Neural cell (in vitro differentiated cells): Measurements from ENCODE around the gene TLE4. TPM values are rescaled to one million over a fixed set of nuclear protein-coding genes. Genes with fewer than 3 reads are reported as not detected.
"Not testable (repeated sequence)": the region's sequence is repeated elsewhere in the genome, so short reads cannot be mapped to it uniquely, and the experiment has no call there.

Experiments
- H2AFZ ChIP-seq: fragments of 200-600, 300-800 bp; sonication (generic), shearing (Covaris generic); 2 replicates; pipeline ENCODE4 v1.6.0; 2014; ENCODE audit warnings: low read depth, mild to moderate bottlenecking, antibody characterized with exemption, low read length, moderate library complexity
- H3F3A ChIP-seq: fragments of 200-600 bp; shearing (Covaris generic); 2 replicates; pipeline ENCODE4 v1.6.1; 2016; ENCODE audit warnings: mild to moderate bottlenecking, moderate library complexity, mixed read lengths, antibody characterized with exemption, low read length; ENCODE audit not compliant: insufficient read depth, poor library complexity, severe bottlenecking
- H3K27ac ChIP-seq: fragments of 200-600, 300-800 bp; sonication (generic), shearing (Covaris generic); 2 replicates; pipeline ENCODE4 v1.5.1; 2014; ENCODE audit warnings: mild to moderate bottlenecking, low read length, moderate library complexity
- H3K27me3 ChIP-seq: fragments of 300-800, 200-600 bp; sonication (generic), shearing (Covaris generic); 2 replicates; pipeline ENCODE4 v1.6.0; 2014; ENCODE audit warnings: mild to moderate bottlenecking, low read depth, low read length, moderate library complexity; ENCODE audit not compliant: insufficient read depth
- H3K36me3 ChIP-seq: fragments of 300-800, 200-600 bp; sonication (generic), shearing (Covaris generic); 2 replicates; pipeline ENCODE4 v1.5.1; 2014; ENCODE audit warnings: mild to moderate bottlenecking, antibody characterized with exemption, low read length, moderate library complexity; ENCODE audit not compliant: insufficient read depth
- H3K4me2 ChIP-seq: fragments of 300-800, 200-600 bp; sonication (generic), shearing (Covaris generic); 2 replicates; pipeline ENCODE4 v1.6.0; 2014; ENCODE audit warnings: mild to moderate bottlenecking, low read length
- H3K4me3 ChIP-seq: fragments of 300-800, 200-600 bp; sonication (generic), shearing (Covaris generic); 2 replicates; pipeline ENCODE4 v1.5.1; 2014; ENCODE audit warnings: mild to moderate bottlenecking, low read length, moderate library complexity
- H3K79me2 ChIP-seq: fragments of 200-600 bp; shearing (Covaris generic); replicated peaks from 2 replicates; pipeline ENCODE4 v1.6.0; 2014; ENCODE audit warnings: mild to moderate bottlenecking, low read length, moderate library complexity; ENCODE audit not compliant: insufficient read depth
- H3K9ac ChIP-seq: fragments of 300-800, 200-600 bp; sonication (generic), shearing (Covaris generic); 2 replicates; pipeline ENCODE4 v1.6.1; 2016; ENCODE audit warnings: mild to moderate bottlenecking, low read length, mixed read lengths
- H3K9me2 ChIP-seq: fragments of 200-600 bp; shearing (Covaris generic); 2 replicates; pipeline ENCODE4 v1.6.1; 2016; ENCODE audit warnings: mild to moderate bottlenecking, low read length, mixed read lengths; ENCODE audit not compliant: insufficient read depth
- H3K9me3 ChIP-seq: fragments of 200-600, 300-800 bp; sonication (generic), shearing (Covaris generic); 2 replicates; pipeline ENCODE4 v1.6.1; 2016; ENCODE audit warnings: mild to moderate bottlenecking, mixed run types, low read length, moderate library complexity, mixed read lengths
- H4K20me1 ChIP-seq: fragments of 200-600 bp; shearing (Covaris generic); 2 replicates; pipeline ENCODE4 v1.6.1; 2016; ENCODE audit warnings: mild to moderate bottlenecking, mixed run types; ENCODE audit not compliant: insufficient read depth
- EP300 ChIP-seq: fragments of 450-650 bp; conservative IDR thresholded peaks from 2 replicates; pipeline ENCODE4 v1.6.1; 2014; ENCODE audit warnings: antibody characterized with exemption, mild to moderate bottlenecking, moderate library complexity; ENCODE audit not compliant: poor library complexity, severe bottlenecking
- EZH2 ChIP-seq: fragments of 200-600, 300-800 bp; shearing (Covaris generic), sonication (generic); IDR thresholded peaks from 2 replicates; pipeline ENCODE4 v1.6.1; 2014; ENCODE audit warnings: antibody characterized with exemption, low read length, borderline replicate concordance, mild to moderate bottlenecking; ENCODE audit not compliant: insufficient read depth, poor library complexity, severe bottlenecking
- MXI1 ChIP-seq: fragments of 450-650 bp; conservative IDR thresholded peaks from 2 replicates; pipeline ENCODE4 v1.6.1; 2014; ENCODE audit warnings: antibody characterized with exemption, mild to moderate bottlenecking; ENCODE audit not compliant: poor library complexity, severe bottlenecking
- POLR2AphosphoS5 ChIP-seq: IDR thresholded peaks from 2 replicates; pipeline ENCODE4 v1.6.1; 2012
- RAD21 ChIP-seq: fragments of 450-650 bp; conservative IDR thresholded peaks from 2 replicates; pipeline ENCODE4 v1.6.1; 2014; ENCODE audit warnings: antibody characterized with exemption, mild to moderate bottlenecking, moderate library complexity
- polyA plus RNA-seq: library from polyadenylated mRNA; depleted of rRNA; stranded (reverse); fragments of >200 nt; gene quantifications from 2 replicates; pipeline ENCODE4 v1.2.3, GENCODE V29; 2014
- TF ChIP-seq, protein P1 (sequence below): IDR thresholded peaks from 2 replicates; pipeline ENCODE4 v1.6.1; 2012; ENCODE audit warnings: borderline replicate concordance

Gene TLE4
- polyA plus RNA-seq, 1 donor from 2014 or later, result 143 TPM

DNA sequence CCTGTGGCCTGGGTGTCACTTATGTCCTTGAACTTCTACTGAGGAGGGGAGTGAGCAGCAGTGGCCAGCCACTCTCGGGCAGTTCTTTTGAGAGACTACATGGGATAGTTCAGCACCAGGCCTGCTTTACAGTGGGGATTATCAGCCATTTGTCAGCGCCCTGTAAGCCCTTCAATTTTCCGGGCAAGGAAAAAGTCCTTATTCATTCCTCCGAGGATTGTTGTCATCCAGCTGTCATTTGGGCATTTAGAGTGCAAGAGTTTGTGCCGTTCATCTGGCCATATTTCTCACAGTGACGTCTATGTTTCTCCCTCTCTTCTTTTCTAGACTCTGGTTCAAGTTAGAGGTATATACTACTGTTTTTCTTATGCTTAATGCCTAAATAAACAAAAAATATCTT, 172.8 kb downstream of the TLE4 start:
- H3K36me3 ChIP-seq, result no peaks in the 10 kb centered on the region
- no peak overlapping the region for H3K4me2 ChIP-seq
- no peaks in the 10 kb centered on the region for H4K20me1 ChIP-seq
- H3K79me2 ChIP-seq, result no peaks in the 10 kb centered on the region
- no peak overlapping the region for H3K4me3 ChIP-seq
- no peaks in the 10 kb centered on the region for H3K9me3 ChIP-seq
- no peaks in the 10 kb centered on the region for H3F3A ChIP-seq
- H2AFZ ChIP-seq, result no peak overlapping the region
- H3K9ac ChIP-seq, result no peak overlapping the region
- TF ChIP-seq MXI1, result no peak
- H3K9me2 ChIP-seq, result no peaks in the 10 kb centered on the region
- H3K27me3 ChIP-seq, result no peaks in the 10 kb centered on the region
- H3K27ac ChIP-seq, result no peak overlapping the region

DNA sequence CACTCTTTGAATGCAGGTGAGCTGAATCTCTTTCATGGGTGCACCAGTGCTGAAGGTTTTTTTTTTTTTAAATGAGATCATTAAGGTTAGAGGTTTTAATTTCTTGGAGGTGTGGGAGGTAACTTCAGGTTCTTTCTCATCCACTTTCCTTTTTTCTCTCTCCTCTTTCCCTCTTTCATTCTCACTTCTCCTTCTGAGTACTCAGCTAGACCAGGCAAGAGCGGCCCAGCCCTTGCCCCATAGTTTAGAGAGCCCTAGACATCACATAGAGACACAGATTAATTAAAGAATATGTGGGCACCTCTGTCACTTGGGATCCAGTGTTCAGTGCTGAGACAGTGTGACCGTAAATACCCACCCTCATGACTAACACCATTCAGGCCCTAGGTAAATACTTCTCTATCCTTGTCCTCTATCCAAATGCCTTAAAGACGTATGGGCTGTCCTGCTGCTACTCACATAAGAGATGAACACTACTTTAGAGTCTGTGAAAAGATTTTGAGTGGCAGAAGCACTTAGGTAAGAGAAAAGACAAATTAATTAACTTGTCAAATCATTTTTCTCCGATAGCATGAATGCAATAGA, 174.1 kb downstream of the TLE4 start:
- Histone ChIP-seq H3K9ac (no peak overlapping the region), H4K20me1 (no peaks in the 10 kb centered on the region), H3K9me3 (no peaks in the 10 kb centered on the region), H3K4me2 (no peak overlapping the region), H2AFZ (no peak overlapping the region), H3F3A (no peaks in the 10 kb centered on the region), H3K27ac (no peak overlapping the region), H3K9me2 (no peaks in the 10 kb centered on the region), H3K27me3 (no peaks in the 10 kb centered on the region), H3K79me2 (no peaks in the 10 kb centered on the region), H3K4me3 (no peak overlapping the region), H3K36me3 (no peaks in the 10 kb centered on the region)
- TF ChIP-seq EP300, result no peak
- no peak for TF ChIP-seq RAD21
- TF ChIP-seq POLR2AphosphoS5, result no peak
- no peak for TF ChIP-seq EZH2
- TF ChIP-seq, protein P1, sequence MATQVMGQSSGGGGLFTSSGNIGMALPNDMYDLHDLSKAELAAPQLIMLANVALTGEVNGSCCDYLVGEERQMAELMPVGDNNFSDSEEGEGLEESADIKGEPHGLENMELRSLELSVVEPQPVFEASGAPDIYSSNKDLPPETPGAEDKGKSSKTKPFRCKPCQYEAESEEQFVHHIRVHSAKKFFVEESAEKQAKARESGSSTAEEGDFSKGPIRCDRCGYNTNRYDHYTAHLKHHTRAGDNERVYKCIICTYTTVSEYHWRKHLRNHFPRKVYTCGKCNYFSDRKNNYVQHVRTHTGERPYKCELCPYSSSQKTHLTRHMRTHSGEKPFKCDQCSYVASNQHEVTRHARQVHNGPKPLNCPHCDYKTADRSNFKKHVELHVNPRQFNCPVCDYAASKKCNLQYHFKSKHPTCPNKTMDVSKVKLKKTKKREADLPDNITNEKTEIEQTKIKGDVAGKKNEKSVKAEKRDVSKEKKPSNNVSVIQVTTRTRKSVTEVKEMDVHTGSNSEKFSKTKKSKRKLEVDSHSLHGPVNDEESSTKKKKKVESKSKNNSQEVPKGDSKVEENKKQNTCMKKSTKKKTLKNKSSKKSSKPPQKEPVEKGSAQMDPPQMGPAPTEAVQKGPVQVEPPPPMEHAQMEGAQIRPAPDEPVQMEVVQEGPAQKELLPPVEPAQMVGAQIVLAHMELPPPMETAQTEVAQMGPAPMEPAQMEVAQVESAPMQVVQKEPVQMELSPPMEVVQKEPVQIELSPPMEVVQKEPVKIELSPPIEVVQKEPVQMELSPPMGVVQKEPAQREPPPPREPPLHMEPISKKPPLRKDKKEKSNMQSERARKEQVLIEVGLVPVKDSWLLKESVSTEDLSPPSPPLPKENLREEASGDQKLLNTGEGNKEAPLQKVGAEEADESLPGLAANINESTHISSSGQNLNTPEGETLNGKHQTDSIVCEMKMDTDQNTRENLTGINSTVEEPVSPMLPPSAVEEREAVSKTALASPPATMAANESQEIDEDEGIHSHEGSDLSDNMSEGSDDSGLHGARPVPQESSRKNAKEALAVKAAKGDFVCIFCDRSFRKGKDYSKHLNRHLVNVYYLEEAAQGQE, result no peak

- not testable (repeated sequence) for H3K4me2 ChIP-seq, H3K36me3 ChIP-seq, H3K27ac ChIP-seq
Observed at GRCh38 chr9:79751895-79752466, 180.2 kb downstream of the TLE4 start.

More at GRCh38 chr9:79751895-79752466, 180.2 kb downstream of the TLE4 start:
- not testable (repeated sequence) for H3K9ac ChIP-seq, H3K9me2 ChIP-seq, H3K79me2 ChIP-seq, H2AFZ ChIP-seq, H3K9me3 ChIP-seq, H3K4me3 ChIP-seq, H3F3A ChIP-seq, H3K27me3 ChIP-seq, H4K20me1 ChIP-seq
